Measurements from ENCODE around the gene TTC34.
"Not testable (repeated sequence)": the region's sequence is repeated elsewhere in the genome, so short reads cannot be mapped to it uniquely, and the experiment has no call there.

TTC34 gene

GRCh38 chr1:2628191-2628932 lies 173.1 kb downstream of the TTC34 start:
- H4K20me1 ChIP-seq (ENCODE audit: low read depth, low read length) = no peaks in the 10 kb centered on the region
- H3K4me2 ChIP-seq (ENCODE audit: low read depth, low read length, poor library complexity, severe bottlenecking) = no peak overlapping the region
- H3K9me2 ChIP-seq (replicated peaks; ENCODE audit: insufficient read depth, low read length) = no peaks in the 10 kb centered on the region
- no peak overlapping the region for H3K27ac ChIP-seq (ENCODE audit: low read depth, low read length)
- no peaks in the 10 kb centered on the region for H3K9me3 ChIP-seq (ENCODE audit: insufficient read depth, low read length)
- H3F3A ChIP-seq (ENCODE audit: insufficient read depth) = no peaks in the 10 kb centered on the region
- H3K4me3 ChIP-seq (ENCODE audit: insufficient read depth, low read length, poor library complexity, severe bottlenecking) = no peak overlapping the region
- no peak overlapping the region for H3K9ac ChIP-seq (ENCODE audit: low read length)
- no peaks in the 10 kb centered on the region for H3K79me2 ChIP-seq (ENCODE audit: insufficient read depth, low read length)
- no peaks in the 10 kb centered on the region for H3K27me3 ChIP-seq (ENCODE audit: low read length)
- H2AFZ ChIP-seq (ENCODE audit: low read depth, low read length, severe bottlenecking) = no peak overlapping the region
- no peaks in the 10 kb centered on the region for H3K36me3 ChIP-seq (ENCODE audit: low read length)
- no peak for TF ChIP-seq CTCF (IDR thresholded peaks at IDR 0.05; ENCODE audit: insufficient read depth, low read length, poor library complexity, severe bottlenecking)

GRCh38 chr1:2627746-2628145 lies 173.7 kb downstream of the TTC34 start:
- Histone ChIP-seq H3K79me2 (ENCODE audit: insufficient read depth, low read length) (no peaks in the 10 kb centered on the region), H3K9me3 (ENCODE audit: insufficient read depth, low read length) (no peaks in the 10 kb centered on the region), H2AFZ (ENCODE audit: low read depth, low read length, severe bottlenecking) (no peak overlapping the region), H3K36me3 (ENCODE audit: low read length) (no peaks in the 10 kb centered on the region), H3K27ac (ENCODE audit: low read depth, low read length) (no peak overlapping the region), H3K4me2 (ENCODE audit: low read depth, low read length, poor library complexity, severe bottlenecking) (no peak overlapping the region), H3K27me3 (ENCODE audit: low read length) (no peaks in the 10 kb centered on the region), H3K9ac (ENCODE audit: low read length) (no peak overlapping the region), H3K4me3 (ENCODE audit: insufficient read depth, low read length, poor library complexity, severe bottlenecking) (no peak overlapping the region), H4K20me1 (ENCODE audit: low read depth, low read length) (no peaks in the 10 kb centered on the region), H3K9me2 (replicated peaks; ENCODE audit: insufficient read depth, low read length) (no peaks in the 10 kb centered on the region), H3F3A (ENCODE audit: insufficient read depth) (no peaks in the 10 kb centered on the region)
- no peak for TF ChIP-seq CTCF (IDR thresholded peaks at IDR 0.05; ENCODE audit: insufficient read depth, low read length, poor library complexity, severe bottlenecking)
- no peak for TF ChIP-seq EZH2phosphoT487 (conservative IDR thresholded peaks at IDR 0.05; ENCODE audit: low read length)

GRCh38 chr1:2625748-2626147 lies 175.7 kb downstream of the TTC34 start:
- H3K36me3 ChIP-seq (ENCODE audit: low read length); H3K9me3 ChIP-seq (ENCODE audit: insufficient read depth, low read length); H3K9me2 ChIP-seq (replicated peaks; ENCODE audit: insufficient read depth, low read length); H3K79me2 ChIP-seq (ENCODE audit: insufficient read depth, low read length); H3K4me3 ChIP-seq (ENCODE audit: insufficient read depth, low read length, poor library complexity, severe bottlenecking); H3K4me2 ChIP-seq (ENCODE audit: low read depth, low read length, poor library complexity, severe bottlenecking); H3K27me3 ChIP-seq (ENCODE audit: low read length); H3F3A ChIP-seq (ENCODE audit: insufficient read depth); H4K20me1 ChIP-seq (ENCODE audit: low read depth, low read length); H2AFZ ChIP-seq (ENCODE audit: low read depth, low read length, severe bottlenecking); H3K9ac ChIP-seq (ENCODE audit: low read length); H3K27ac ChIP-seq (ENCODE audit: low read depth, low read length): not testable (repeated sequence)

GRCh38 chr1:2625311-2625710 lies 176.2 kb downstream of the TTC34 start:
- no peak overlapping the region for H3K9ac ChIP-seq (ENCODE audit: low read length)
- no peak for TF ChIP-seq CTCF (IDR thresholded peaks at IDR 0.05; ENCODE audit: insufficient read depth, low read length, poor library complexity, severe bottlenecking)
- TF ChIP-seq EZH2phosphoT487 (conservative IDR thresholded peaks at IDR 0.05; ENCODE audit: low read length) = no peak
- H3K9me2 ChIP-seq (replicated peaks; ENCODE audit: insufficient read depth, low read length) = no peaks in the 10 kb centered on the region
- H3K9me3 ChIP-seq (ENCODE audit: insufficient read depth, low read length) = no peaks in the 10 kb centered on the region
- H3K4me2 ChIP-seq (ENCODE audit: low read depth, low read length, poor library complexity, severe bottlenecking) = no peak overlapping the region
- H3K27me3 ChIP-seq (ENCODE audit: low read length) = no peaks in the 10 kb centered on the region
- H4K20me1 ChIP-seq (ENCODE audit: low read depth, low read length) = no peaks in the 10 kb centered on the region
- H2AFZ ChIP-seq (ENCODE audit: low read depth, low read length, severe bottlenecking) = no peak overlapping the region
- H3K27ac ChIP-seq (ENCODE audit: low read depth, low read length) = no peak overlapping the region
- no peak overlapping the region for H3K4me3 ChIP-seq (ENCODE audit: insufficient read depth, low read length, poor library complexity, severe bottlenecking)
- no peaks in the 10 kb centered on the region for H3F3A ChIP-seq (ENCODE audit: insufficient read depth)
- H3K36me3 ChIP-seq (ENCODE audit: low read length) = no peaks in the 10 kb centered on the region
- H3K79me2 ChIP-seq (ENCODE audit: insufficient read depth, low read length) = no peaks in the 10 kb centered on the region

All from SU-DHL-6 (cell line).